ENCODE results near the gene LRPAP1. TPM values are rescaled to one million over a fixed set of nuclear protein-coding genes. Genes with fewer than 3 reads are reported as not detected.
A peak's percentile ranks its signal among the peaks of the same experiment; 100 is the strongest.

The LRPAP1 gene
- total RNA-seq (2021), result 90.8 to 106 TPM (median 97.4 TPM) in 3 replicates
- Bru-seq, nascent RNA, result percentile 62 among the genes with signal in this experiment
- long read RNA-seq, experiment 1, full-length matches to known transcripts, result 318 of 341 reads
- long read RNA-seq, experiment 1, partial matches to known transcripts, result 5 of 341 reads
- long read RNA-seq, experiment 1, other reads (novel, unspliced or antisense), result 18 of 341 reads
- long read RNA-seq, experiment 2, full-length matches to known transcripts, result 68 of 102 reads
- long read RNA-seq, experiment 2, partial matches to known transcripts, result 22 of 102 reads
- long read RNA-seq, experiment 2, other reads (novel, unspliced or antisense), result 12 of 102 reads
- long read RNA-seq, experiment 3, full-length matches to known transcripts, result 197 of 203 reads
- long read RNA-seq, experiment 3, partial matches to known transcripts, result 2 of 203 reads
- long read RNA-seq, experiment 3, other reads (novel, unspliced or antisense), result 4 of 203 reads

GRCh38 chr4:3531879-3532750, at the start of gene LRPAP1:
Gene LRPAP1 (minus strand): TSS chr4:3532422. CDS start chr4:3532412, 10 bp downstream.
- Mint-ChIP-seq H3K9me3 (no peaks in the 10 kb centered on the region), H3K36me3 (0 out of 2 replicates have a peak, but pooled peaks cover 3% of the 10 kb centered on the region), H3K4me3 (peak within 1 kb of the TSS; percentile 99), H3K27me3 (ENCODE audit: low read depth) (peaks cover 37% of the 10 kb centered on the region), H3K4me1 (peaks cover 17% of the 10 kb centered on the region), H3K27ac (peak within 1 kb of the TSS; percentile 94)
- DNase-seq (ENCODE audit: low spot score) (peak; percentile 96), ATAC-seq (peak; percentile 92)
- ChIA-PET POLR2A (no interaction called here), CTCF (interaction anchor here (1.3 kb wide), 1 partner anchor 348 kb away, joined by 4 read pairs; no protein-coding TSS in a partner anchor)
- no peak for TF ChIP-seq ZNF138 (CRISPR knock-in tag; conservative IDR thresholded peaks at IDR 0.05)
- TF ChIP-seq FOXP4 (CRISPR knock-in tag; IDR thresholded peaks at IDR 0.05), result no peak
- no peak for TF ChIP-seq ZNF317 (CRISPR knock-in tag; IDR thresholded peaks at IDR 0.05; ENCODE audit: borderline replicate concordance, low read depth)
- TF ChIP-seq ZNF532 (CRISPR knock-in tag; IDR thresholded peaks at IDR 0.05; ENCODE audit: borderline replicate concordance), result no peak
- TF ChIP-seq ZNF121 (CRISPR knock-in tag; IDR thresholded peaks at IDR 0.05), result no peak
- TF ChIP-seq RORB (CRISPR knock-in tag; IDR thresholded peaks at IDR 0.05), result no peak
- 0 out of 2 replicates have a peak, but pooled peaks have one; percentile 46 for TF ChIP-seq ZBTB43 (CRISPR knock-in tag; IDR thresholded peaks at IDR 0.05)
- TF ChIP-seq CDX4 (CRISPR knock-in tag; IDR thresholded peaks at IDR 0.05; ENCODE audit: borderline replicate concordance), result no peak
- TF ChIP-seq ATF2 (CRISPR knock-in tag; IDR thresholded peaks at IDR 0.05; ENCODE audit: borderline replicate concordance, low read depth), result no peak
- no peak for TF ChIP-seq NR2C2 (CRISPR knock-in tag; IDR thresholded peaks at IDR 0.05)
- no peak for TF ChIP-seq NR3C1 (CRISPR knock-in tag; conservative IDR thresholded peaks at IDR 0.05; ENCODE audit: low read depth)
- no peak for TF ChIP-seq SOX15 (CRISPR knock-in tag; IDR thresholded peaks at IDR 0.05)
- TF ChIP-seq ELF4 (CRISPR knock-in tag; IDR thresholded peaks at IDR 0.05; ENCODE audit: low read depth), result no peak
- peak; percentile 53; the same call in 1 of the 2 replicates for TF ChIP-seq HMGXB4 (CRISPR knock-in tag; IDR thresholded peaks at IDR 0.05)
- peak; percentile 88 for TF ChIP-seq SP1 (CRISPR knock-in tag; conservative IDR thresholded peaks at IDR 0.05)
- no peak for TF ChIP-seq NR1H2 (CRISPR knock-in tag; IDR thresholded peaks at IDR 0.05)
- no peak for TF ChIP-seq ATF3 (CRISPR knock-in tag; conservative IDR thresholded peaks at IDR 0.05)
- peak; percentile 58; the same call in 1 of the 2 replicates for TF ChIP-seq ZMAT4 (CRISPR knock-in tag; IDR thresholded peaks at IDR 0.05)
- no peak for TF ChIP-seq ZNF232 (CRISPR knock-in tag; IDR thresholded peaks at IDR 0.05)
- TF ChIP-seq ZNF416 (CRISPR knock-in tag; IDR thresholded peaks at IDR 0.05), result peak; percentile 84
- no peak for TF ChIP-seq GTF2I (CRISPR knock-in tag; conservative IDR thresholded peaks at IDR 0.05)
- no peak for TF ChIP-seq MXD4 (CRISPR knock-in tag; IDR thresholded peaks at IDR 0.05; ENCODE audit: borderline replicate concordance)
